K562 (cell line): ENCODE data around the gene WASL. TPM values are rescaled to one million over a fixed set of nuclear protein-coding genes. Genes with fewer than 3 reads are reported as not detected.
A peak's percentile ranks its signal among the peaks of the same experiment; 100 is the strongest.

Experiments used
- ARHGAP35 ChIP-seq: fragments of 450-650 bp; IDR thresholded peaks from 2 replicates; pipeline ENCODE4 v1.6.1; 2018; ENCODE audit not compliant: partially characterized antibody
- BMI1 ChIP-seq: fragments of 150-350 bp; IDR thresholded peaks from 2 replicates; pipeline ENCODE4 v1.6.1; 2014; ENCODE audit warnings: low read length
- BRF1 ChIP-seq: IDR thresholded peaks from 3 replicates; pipeline ENCODE4 v1.6.1; 2011; ENCODE audit warnings: borderline replicate concordance, mild to moderate bottlenecking; ENCODE audit not compliant: insufficient read length; ENCODE audit errors: extremely low read depth
- CCAR2 ChIP-seq: fragments of 200-400 bp; formaldehyde crosslinking; IDR thresholded peaks from 2 replicates; pipeline ENCODE4 v1.6.1; 2017; ENCODE audit warnings: mild to moderate bottlenecking, low read depth, low read length
- CCNT2 ChIP-seq: IDR thresholded peaks from 2 replicates; pipeline ENCODE4 v1.6.1; 2011; ENCODE audit warnings: borderline replicate concordance, low read depth, mild to moderate bottlenecking, moderate library complexity, mixed read lengths, low read length; ENCODE audit not compliant: insufficient read length; ENCODE audit errors: extremely low read depth
- CREBBP ChIP-seq: IDR thresholded peaks from one replicate; pipeline ENCODE4 v1.6.1; 2012; ENCODE audit warnings: low read depth, mild to moderate bottlenecking, control low read depth, inconsistent platforms, low read length
- HDAC2 ChIP-seq: fragments of 450-650 bp; IDR thresholded peaks from 2 replicates; pipeline ENCODE4 v1.6.1; 2016; ENCODE audit warnings: mild to moderate bottlenecking
- HMGN3 ChIP-seq: IDR thresholded peaks from 2 replicates; pipeline ENCODE4 v1.6.1; 2011; ENCODE audit warnings: borderline replicate concordance, low read depth, mild to moderate bottlenecking, mixed read lengths, low read length; ENCODE audit not compliant: insufficient read length; ENCODE audit errors: extremely low read depth
- NR3C1 ChIP-seq: sonication (generic); formaldehyde crosslinking; IDR thresholded peaks from 2 replicates; pipeline ENCODE4 v1.8.1; 2022; ENCODE audit warnings: missing genetic modification reagents
- RBM14 ChIP-seq: fragments of 200-400 bp; formaldehyde crosslinking; IDR thresholded peaks from 2 replicates; pipeline ENCODE4 v1.6.1; 2018; ENCODE audit warnings: low read depth, mild to moderate bottlenecking, low read length, moderate library complexity, borderline replicate concordance; ENCODE audit not compliant: insufficient read depth
- SMAD3 ChIP-seq: fragments of 450-650 bp; formaldehyde crosslinking; conservative IDR thresholded peaks from 2 replicates; pipeline ENCODE4 v1.4.0; 2020; ENCODE audit warnings: mild to moderate bottlenecking
- TAF9B ChIP-seq: fragments of 450-650 bp; IDR thresholded peaks from 2 replicates; pipeline ENCODE4 v1.6.1; 2018; ENCODE audit warnings: mild to moderate bottlenecking; ENCODE audit not compliant: partially characterized antibody
- ZEB2 ChIP-seq: fragments of 450-650 bp; IDR thresholded peaks from 2 replicates; pipeline ENCODE4 v1.6.1; 2016
- ZFP1 ChIP-seq: fragments of 450-650 bp; formaldehyde crosslinking; IDR thresholded peaks from 2 replicates; pipeline ENCODE4 v1.4.0; 2020; ENCODE audit warnings: mild to moderate bottlenecking, mixed read lengths
- ZFPM2 ChIP-seq: fragments of 250-450 bp; sonication (Bioruptor Pico); IDR thresholded peaks from 2 replicates; pipeline ENCODE4 v1.5.1; 2022; ENCODE audit warnings: mild to moderate bottlenecking
- ZNF146 ChIP-seq: IDR thresholded peaks from one replicate; pipeline ENCODE4 v1.6.1; 2018; ENCODE audit warnings: missing compliant biosample characterization; ENCODE audit not compliant: unreplicated experiment
- ZNF224 ChIP-seq: sonication (generic); formaldehyde crosslinking; IDR thresholded peaks from 2 replicates; pipeline ENCODE4 v1.8.0; 2022; ENCODE audit warnings: mild to moderate bottlenecking, missing genetic modification reagents
- ZNF311 ChIP-seq: fragments of 250-450 bp; sonication (Bioruptor Pico); IDR thresholded peaks from 2 replicates; pipeline ENCODE4 v1.4.0; 2020; ENCODE audit warnings: mild to moderate bottlenecking, moderate library complexity
- ZNF445 ChIP-seq: fragments of 250-450 bp; sonication (Bioruptor Pico); IDR thresholded peaks from 2 replicates; pipeline ENCODE4 v1.4.0; 2020; ENCODE audit warnings: low read depth, mild to moderate bottlenecking, moderate library complexity
- polyA plus RNA-seq, 8 experiments: library from polyadenylated mRNA; depleted of rRNA in 4 of 8; stranded (reverse) in 5 of 8; unstranded in 3 of 8; fragments of >200 nt; fragmentation: Nextera tagmentation in 2 of 8; fragmentation: Illumina TruSeq in 1 of 8; extraction: Ambion mirVana in 2 of 8; extraction: Trizol in 1 of 8; gene quantifications; 2 replicates each; pipeline versions ENCODE4 v1.2.1 to v1.2.3, GENCODE V29; 2011 to 2014; ENCODE audit warnings: inconsistent platforms in 1 of 8, missing spikeins in 1 of 8
- total RNA-seq, 7 experiments: library from RNA; depleted of rRNA in 6 of 7; stranded (reverse); fragments of >200 nt in 6 of 7; fragmentation: Illumina TruSeq in 2 of 7; extraction: Trizol in 2 of 7; gene quantifications; 2 replicates each; pipeline versions ENCODE4 v1.2.1 to v1.2.3, GENCODE V29; 2011 to 2021; ENCODE audit warnings: low replicate concordance in 1 of 7
- TF ChIP-seq, protein P1 (sequence below): fragments of 200-600 bp; sonication (generic); IDR thresholded peaks from one replicate; pipeline ENCODE4 v1.6.1; 2012; ENCODE audit warnings: mild to moderate bottlenecking, low read depth, low read length, inconsistent platforms

The WASL gene
- total and polyA plus RNA-seq, 9 of the 15 experiments (the other 6 are each of a cell fraction or from before 2014, with no cell fraction given), result 3.2 to 13.9 (median 8.3) TPM

DNA sequence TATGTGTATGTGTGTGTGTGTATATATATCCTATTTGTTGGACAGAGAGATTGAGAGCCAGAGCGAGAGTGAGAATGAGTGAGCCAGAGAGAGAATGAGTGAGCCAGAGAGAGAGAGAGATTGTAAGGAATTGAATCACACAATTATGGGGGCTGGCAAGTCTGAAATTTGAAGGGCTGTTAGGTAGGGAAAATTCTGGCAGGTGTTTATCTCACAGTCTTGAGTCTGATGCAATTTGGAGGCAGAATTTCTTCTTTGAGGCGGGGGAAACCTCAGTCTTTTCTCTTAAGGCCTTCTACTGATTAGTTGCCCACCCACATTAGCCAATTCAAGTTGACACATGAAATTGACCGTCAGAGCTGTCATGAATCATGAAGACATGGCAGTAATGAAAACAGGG lies 41.0 kb upstream of the WASL start (continued):
- TF ChIP-seq, protein P1, sequence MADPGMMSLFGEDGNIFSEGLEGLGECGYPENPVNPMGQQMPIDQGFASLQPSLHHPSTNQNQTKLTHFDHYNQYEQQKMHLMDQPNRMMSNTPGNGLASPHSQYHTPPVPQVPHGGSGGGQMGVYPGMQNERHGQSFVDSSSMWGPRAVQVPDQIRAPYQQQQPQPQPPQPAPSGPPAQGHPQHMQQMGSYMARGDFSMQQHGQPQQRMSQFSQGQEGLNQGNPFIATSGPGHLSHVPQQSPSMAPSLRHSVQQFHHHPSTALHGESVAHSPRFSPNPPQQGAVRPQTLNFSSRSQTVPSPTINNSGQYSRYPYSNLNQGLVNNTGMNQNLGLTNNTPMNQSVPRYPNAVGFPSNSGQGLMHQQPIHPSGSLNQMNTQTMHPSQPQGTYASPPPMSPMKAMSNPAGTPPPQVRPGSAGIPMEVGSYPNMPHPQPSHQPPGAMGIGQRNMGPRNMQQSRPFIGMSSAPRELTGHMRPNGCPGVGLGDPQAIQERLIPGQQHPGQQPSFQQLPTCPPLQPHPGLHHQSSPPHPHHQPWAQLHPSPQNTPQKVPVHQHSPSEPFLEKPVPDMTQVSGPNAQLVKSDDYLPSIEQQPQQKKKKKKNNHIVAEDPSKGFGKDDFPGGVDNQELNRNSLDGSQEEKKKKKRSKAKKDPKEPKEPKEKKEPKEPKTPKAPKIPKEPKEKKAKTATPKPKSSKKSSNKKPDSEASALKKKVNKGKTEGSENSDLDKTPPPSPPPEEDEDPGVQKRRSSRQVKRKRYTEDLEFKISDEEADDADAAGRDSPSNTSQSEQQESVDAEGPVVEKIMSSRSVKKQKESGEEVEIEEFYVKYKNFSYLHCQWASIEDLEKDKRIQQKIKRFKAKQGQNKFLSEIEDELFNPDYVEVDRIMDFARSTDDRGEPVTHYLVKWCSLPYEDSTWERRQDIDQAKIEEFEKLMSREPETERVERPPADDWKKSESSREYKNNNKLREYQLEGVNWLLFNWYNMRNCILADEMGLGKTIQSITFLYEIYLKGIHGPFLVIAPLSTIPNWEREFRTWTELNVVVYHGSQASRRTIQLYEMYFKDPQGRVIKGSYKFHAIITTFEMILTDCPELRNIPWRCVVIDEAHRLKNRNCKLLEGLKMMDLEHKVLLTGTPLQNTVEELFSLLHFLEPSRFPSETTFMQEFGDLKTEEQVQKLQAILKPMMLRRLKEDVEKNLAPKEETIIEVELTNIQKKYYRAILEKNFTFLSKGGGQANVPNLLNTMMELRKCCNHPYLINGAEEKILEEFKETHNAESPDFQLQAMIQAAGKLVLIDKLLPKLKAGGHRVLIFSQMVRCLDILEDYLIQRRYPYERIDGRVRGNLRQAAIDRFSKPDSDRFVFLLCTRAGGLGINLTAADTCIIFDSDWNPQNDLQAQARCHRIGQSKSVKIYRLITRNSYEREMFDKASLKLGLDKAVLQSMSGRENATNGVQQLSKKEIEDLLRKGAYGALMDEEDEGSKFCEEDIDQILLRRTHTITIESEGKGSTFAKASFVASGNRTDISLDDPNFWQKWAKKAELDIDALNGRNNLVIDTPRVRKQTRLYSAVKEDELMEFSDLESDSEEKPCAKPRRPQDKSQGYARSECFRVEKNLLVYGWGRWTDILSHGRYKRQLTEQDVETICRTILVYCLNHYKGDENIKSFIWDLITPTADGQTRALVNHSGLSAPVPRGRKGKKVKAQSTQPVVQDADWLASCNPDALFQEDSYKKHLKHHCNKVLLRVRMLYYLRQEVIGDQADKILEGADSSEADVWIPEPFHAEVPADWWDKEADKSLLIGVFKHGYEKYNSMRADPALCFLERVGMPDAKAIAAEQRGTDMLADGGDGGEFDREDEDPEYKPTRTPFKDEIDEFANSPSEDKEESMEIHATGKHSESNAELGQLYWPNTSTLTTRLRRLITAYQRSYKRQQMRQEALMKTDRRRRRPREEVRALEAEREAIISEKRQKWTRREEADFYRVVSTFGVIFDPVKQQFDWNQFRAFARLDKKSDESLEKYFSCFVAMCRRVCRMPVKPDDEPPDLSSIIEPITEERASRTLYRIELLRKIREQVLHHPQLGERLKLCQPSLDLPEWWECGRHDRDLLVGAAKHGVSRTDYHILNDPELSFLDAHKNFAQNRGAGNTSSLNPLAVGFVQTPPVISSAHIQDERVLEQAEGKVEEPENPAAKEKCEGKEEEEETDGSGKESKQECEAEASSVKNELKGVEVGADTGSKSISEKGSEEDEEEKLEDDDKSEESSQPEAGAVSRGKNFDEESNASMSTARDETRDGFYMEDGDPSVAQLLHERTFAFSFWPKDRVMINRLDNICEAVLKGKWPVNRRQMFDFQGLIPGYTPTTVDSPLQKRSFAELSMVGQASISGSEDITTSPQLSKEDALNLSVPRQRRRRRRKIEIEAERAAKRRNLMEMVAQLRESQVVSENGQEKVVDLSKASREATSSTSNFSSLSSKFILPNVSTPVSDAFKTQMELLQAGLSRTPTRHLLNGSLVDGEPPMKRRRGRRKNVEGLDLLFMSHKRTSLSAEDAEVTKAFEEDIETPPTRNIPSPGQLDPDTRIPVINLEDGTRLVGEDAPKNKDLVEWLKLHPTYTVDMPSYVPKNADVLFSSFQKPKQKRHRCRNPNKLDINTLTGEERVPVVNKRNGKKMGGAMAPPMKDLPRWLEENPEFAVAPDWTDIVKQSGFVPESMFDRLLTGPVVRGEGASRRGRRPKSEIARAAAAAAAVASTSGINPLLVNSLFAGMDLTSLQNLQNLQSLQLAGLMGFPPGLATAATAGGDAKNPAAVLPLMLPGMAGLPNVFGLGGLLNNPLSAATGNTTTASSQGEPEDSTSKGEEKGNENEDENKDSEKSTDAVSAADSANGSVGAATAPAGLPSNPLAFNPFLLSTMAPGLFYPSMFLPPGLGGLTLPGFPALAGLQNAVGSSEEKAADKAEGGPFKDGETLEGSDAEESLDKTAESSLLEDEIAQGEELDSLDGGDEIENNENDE, result no peak
- peak; percentile 80; the same call in 1 of the 2 replicates for TF ChIP-seq HDAC2
- no peak for TF ChIP-seq CCAR2
- TF ChIP-seq ZEB2, result peak; percentile 81
- TF ChIP-seq ZNF445 (CRISPR knock-in tag), result no peak
- no peak for TF ChIP-seq TAF9B
- no peak for TF ChIP-seq BMI1
- no peak for TF ChIP-seq ARHGAP35
- TF ChIP-seq BRF1, result no peak
- no peak for TF ChIP-seq CREBBP
- no peak for TF ChIP-seq CCNT2
- no peak for TF ChIP-seq ZNF146 (CRISPR knock-in tag)
- TF ChIP-seq RBM14, result no peak
- TF ChIP-seq NR3C1 (CRISPR knock-in tag), result no peak
- no peak for TF ChIP-seq ZNF311
- no peak for TF ChIP-seq SMAD3 (CRISPR knock-in tag)
- no peak for TF ChIP-seq ZNF224 (CRISPR knock-in tag)
- no peak for TF ChIP-seq ZFP1 (CRISPR knock-in tag)
- TF ChIP-seq ZFPM2, result no peak
- no peak for TF ChIP-seq HMGN3
